NCI-H1105 (cell line): ENCODE results near the gene PNMT.

Source experiments
- DNase-seq: peaks from one replicate; lab custom pipeline; 2025; lab: John Stamatoyannopoulos, UW

The PNMT gene

GRCh38 chr17:39653662-39654331, 14.5 kb upstream of the PNMT start:
- DNase-seq = no peak

GRCh38 chr17:39655105-39655504, 13.1 kb upstream of the PNMT start:
- DNase-seq = no peak

GRCh38 chr17:39658346-39658745, 9.9 kb upstream of the PNMT start:
- DNase-seq = no peak

GRCh38 chr17:39658760-39659159, 9.5 kb upstream of the PNMT start:
- DNase-seq = no peak

GRCh38 chr17:39659279-39660010, 8.8 kb upstream of the PNMT start:
- DNase-seq = no peak

- no peak for DNase-seq
Observed at GRCh38 chr17:39660011-39660360, 8.3 kb upstream of the PNMT start.

- no peak for DNase-seq
Observed at GRCh38 chr17:39660397-39661385, 7.6 kb upstream of the PNMT start.

GRCh38 chr17:39661744-39662541, 6.3 kb upstream of the PNMT start:
- DNase-seq = no peak

- no peak for DNase-seq
Observed at GRCh38 chr17:39662551-39663339, 5.5 kb upstream of the PNMT start.

GRCh38 chr17:39663340-39663687, 4.9 kb upstream of the PNMT start:
- no peak for DNase-seq

- DNase-seq = no peak
Observed at GRCh38 chr17:39663688-39664580, 4.3 kb upstream of the PNMT start.

GRCh38 chr17:39664581-39665561, 3.4 kb upstream of the PNMT start, which contains the start of gene TCAP:
Gene TCAP (plus strand): TSS chr17:39665349. CDS start chr17:39665360, 11 bp downstream.
- no peak for DNase-seq

- peak; percentile 18 for DNase-seq
Observed at GRCh38 chr17:39665642-39666224, 2.5 kb upstream of the PNMT start.

GRCh38 chr17:39666231-39666600, 2.0 kb upstream of the PNMT start:
- no peak for DNase-seq

- DNase-seq = no peak
Observed at GRCh38 chr17:39666601-39667261, 1.5 kb upstream of the PNMT start.

- DNase-seq = no peak
Observed at GRCh38 chr17:39667262-39667944, 850 bp upstream of the PNMT start.
